Loucy (cell line): ENCODE data around the gene ADM5.

Experiments used
- EZH2phosphoT487 ChIP-seq: fragments of 200-600 bp; IDR thresholded peaks from 2 replicates; pipeline ENCODE4 v1.6.1; 2018; ENCODE audit warnings: antibody characterized with exemption, mild to moderate bottlenecking, moderate library complexity, borderline replicate concordance
- TF ChIP-seq, protein P1 (sequence below): fragments of 200-600 bp; sonication (generic); conservative IDR thresholded peaks from 2 replicates; pipeline ENCODE4 v1.5.1; 2014; ENCODE audit warnings: mild to moderate bottlenecking, antibody characterized with exemption, low read length

DNA sequence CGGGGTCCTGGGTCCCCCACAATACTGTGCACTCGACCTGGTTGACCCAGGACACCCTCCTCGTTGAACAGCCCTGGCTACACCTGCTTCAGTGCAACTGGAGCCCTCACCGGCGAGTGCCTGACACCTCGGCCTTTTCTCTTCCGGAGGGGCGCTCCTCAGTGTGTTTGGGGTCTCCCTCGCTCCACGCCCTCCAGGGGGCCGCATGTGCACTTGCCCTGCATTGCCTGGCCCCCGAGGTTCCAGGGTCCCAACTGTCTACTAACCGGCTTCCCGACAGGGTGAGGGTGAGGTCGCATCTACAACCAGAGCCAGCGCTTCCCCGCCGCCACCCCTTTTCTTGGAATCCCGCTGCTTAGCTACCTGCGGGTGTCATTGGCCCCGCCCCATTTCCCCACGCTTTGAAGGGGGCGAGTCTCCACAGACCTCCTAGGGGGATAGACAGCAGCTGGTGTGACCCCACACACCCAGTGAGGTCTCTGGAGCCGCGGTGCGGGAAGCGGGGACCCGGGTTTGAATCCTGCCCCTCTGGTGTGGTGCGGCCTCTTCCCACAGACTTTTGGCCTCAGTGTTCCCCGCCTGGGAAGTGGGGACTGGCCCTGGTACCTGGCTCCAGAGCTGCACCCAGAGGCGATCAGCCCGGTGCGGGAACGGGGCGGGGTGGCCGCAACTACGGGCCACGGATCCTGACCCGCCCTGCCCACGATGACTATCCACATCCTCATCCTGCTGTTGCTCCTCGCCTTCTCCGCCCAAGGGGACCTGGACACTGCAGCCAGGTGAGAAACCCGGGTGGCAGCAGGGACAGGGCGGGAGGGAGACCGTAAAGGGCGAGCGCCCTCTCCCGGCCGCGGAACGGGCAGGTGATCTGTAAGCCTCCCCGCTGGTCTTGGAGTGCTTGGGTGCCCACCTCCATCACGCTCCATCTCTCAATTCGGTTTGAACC, at the start of gene ADM5:
- TF ChIP-seq, protein P1, sequence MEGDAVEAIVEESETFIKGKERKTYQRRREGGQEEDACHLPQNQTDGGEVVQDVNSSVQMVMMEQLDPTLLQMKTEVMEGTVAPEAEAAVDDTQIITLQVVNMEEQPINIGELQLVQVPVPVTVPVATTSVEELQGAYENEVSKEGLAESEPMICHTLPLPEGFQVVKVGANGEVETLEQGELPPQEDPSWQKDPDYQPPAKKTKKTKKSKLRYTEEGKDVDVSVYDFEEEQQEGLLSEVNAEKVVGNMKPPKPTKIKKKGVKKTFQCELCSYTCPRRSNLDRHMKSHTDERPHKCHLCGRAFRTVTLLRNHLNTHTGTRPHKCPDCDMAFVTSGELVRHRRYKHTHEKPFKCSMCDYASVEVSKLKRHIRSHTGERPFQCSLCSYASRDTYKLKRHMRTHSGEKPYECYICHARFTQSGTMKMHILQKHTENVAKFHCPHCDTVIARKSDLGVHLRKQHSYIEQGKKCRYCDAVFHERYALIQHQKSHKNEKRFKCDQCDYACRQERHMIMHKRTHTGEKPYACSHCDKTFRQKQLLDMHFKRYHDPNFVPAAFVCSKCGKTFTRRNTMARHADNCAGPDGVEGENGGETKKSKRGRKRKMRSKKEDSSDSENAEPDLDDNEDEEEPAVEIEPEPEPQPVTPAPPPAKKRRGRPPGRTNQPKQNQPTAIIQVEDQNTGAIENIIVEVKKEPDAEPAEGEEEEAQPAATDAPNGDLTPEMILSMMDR = no peak
- TF ChIP-seq EZH2phosphoT487 = no peak
